Lower leg skin (tissue), 4 donors: ENCODE data around the gene PRKCE. TPM values are rescaled to one million over a fixed set of nuclear protein-coding genes. Genes with fewer than 3 reads are reported as not detected.

Source experiments
- DNase-seq, 2 donors: peaks; one replicate each; pipeline ENCODE4 v3.0.0-alpha.2; 2019; ENCODE audit warnings: low spot score in 2 of 2
- H3K4me3 ChIP-seq: fragments of 200-600 bp; sonication (generic); 2 replicates; pipeline ENCODE4 v1.5.1; 2017; ENCODE audit warnings: mild to moderate bottlenecking, low read depth; ENCODE audit not compliant: poor library complexity, severe bottlenecking
- CTCF ChIP-seq, 3 donors: fragments of 450-650 bp; IDR thresholded peaks; one replicate each; pipeline ENCODE4 v1.5.1; 2016; ENCODE audit warnings: antibody characterized with exemption in 3 of 3, mild to moderate bottlenecking in 3 of 3, moderate library complexity in 2 of 3
- POLR2A ChIP-seq, 2 donors: fragments of 450-650 bp; IDR thresholded peaks; one replicate each; pipeline ENCODE4 v1.6.1; 2016 to 2017; ENCODE audit warnings: antibody characterized with exemption in 2 of 2, mild to moderate bottlenecking in 1 of 2, moderate library complexity in 1 of 2
- WGBS, 2 donors: methylation state at CpG; one replicate each; pipeline ENCODE4 v1.1.5; 2018; 5-methylcytosine and 5-hydroxymethylcytosine counted together
- intact Hi-C: fragments of 100-400 bp; cut with DNase I; formaldehyde crosslinking; loops from one replicate; pipeline ENCODE4 v1.15.0; 2023; ENCODE audit warnings: low total_unique reads
- total RNA-seq, 4 donors: library from RNA; depleted of rRNA; stranded (reverse); fragments of >200 nt; gene quantifications; one replicate each; pipeline ENCODE4 v1.1.0, GENCODE V29; 2016

PRKCE gene
- total RNA-seq, 4 donors from 2014 or later = 3.5 to 10.3 (median 6.1) TPM

GRCh38 chr2:45918463-45919159, 267.1 kb downstream of the PRKCE start:
- WGBS, 2 donors = 87 to 89% methylated on average over 7 of the region's 7 CpGs
- intact Hi-C loops = no loop called here
- TF ChIP-seq POLR2A (IDR thresholded peaks at IDR 0.05) = no peak
- no peak for TF ChIP-seq CTCF (IDR thresholded peaks at IDR 0.05)

GRCh38 chr2:45919160-45919650, 267.7 kb downstream of the PRKCE start:
- TF ChIP-seq POLR2A (IDR thresholded peaks at IDR 0.05) = no peak
- no peak for TF ChIP-seq CTCF (IDR thresholded peaks at IDR 0.05)

More at GRCh38 chr2:45918463-45919159, 267.1 kb downstream of the PRKCE start:
- H3K4me3 ChIP-seq = no peak overlapping the region
- no peak for DNase-seq

GRCh38 chr2:45919711-45920111, 268.2 kb downstream of the PRKCE start:
- 52 to 56% methylated on average over 3 of the region's 3 CpGs for WGBS, 2 donors
- intact Hi-C loops = no loop called here
- TF ChIP-seq CTCF (IDR thresholded peaks at IDR 0.05) (no peak), POLR2A (IDR thresholded peaks at IDR 0.05) (no peak)
- DNase-seq = no peak
- H3K4me3 ChIP-seq = no peak overlapping the region

More at GRCh38 chr2:45919160-45919650, 267.7 kb downstream of the PRKCE start:
- WGBS, 2 donors = 54 to 71% methylated on average over 7 of the region's 7 CpGs
- intact Hi-C loops = no loop called here
- DNase-seq = no peak
- no peak overlapping the region for H3K4me3 ChIP-seq

- intact Hi-C loops = no loop called here
- no peak overlapping the region for H3K4me3 ChIP-seq
- DNase-seq = no peak
- TF ChIP-seq CTCF (IDR thresholded peaks at IDR 0.05) (no peak), POLR2A (IDR thresholded peaks at IDR 0.05) (no peak)
Measured at GRCh38 chr2:45921921-45922320, 270.4 kb downstream of the PRKCE start.

- 71 to 78% methylated on average over 7 of the region's 7 CpGs for WGBS, 2 donors
- no peak for DNase-seq
- H3K4me3 ChIP-seq = no peak overlapping the region
- intact Hi-C loops = no loop called here
- TF ChIP-seq CTCF (IDR thresholded peaks at IDR 0.05) (no peak), POLR2A (IDR thresholded peaks at IDR 0.05) (no peak)
Measured at GRCh38 chr2:45922577-45922988, 271.1 kb downstream of the PRKCE start.

- WGBS, 2 donors = 82 to 83% methylated on average over 3 of the region's 3 CpGs
Measured at GRCh38 chr2:45923701-45924100, 272.2 kb downstream of the PRKCE start.

More at GRCh38 chr2:45923701-45924100, 272.2 kb downstream of the PRKCE start:
- no peak for DNase-seq
- intact Hi-C loops = no loop called here
- TF ChIP-seq CTCF (IDR thresholded peaks at IDR 0.05) (no peak), POLR2A (IDR thresholded peaks at IDR 0.05) (no peak)
- H3K4me3 ChIP-seq = no peak overlapping the region
